Mammary epithelial cell (primary cell): Measurements from ENCODE around the gene CD320.

Experiments
- CTCF ChIP-seq, 2 donors: IDR thresholded peaks in 1 of 2; conservative IDR thresholded peaks in 1 of 2; 2 replicates each; pipeline ENCODE4 v1.5.1; 2011 to 2012; ENCODE audit warnings: inconsistent platforms in 2 of 2, low read length in 2 of 2, mild to moderate bottlenecking in 2 of 2, control low read depth in 1 of 2, low read depth in 1 of 2; ENCODE audit not compliant: insufficient read depth in 1 of 2; ENCODE audit errors: extremely low read depth in 1 of 2
- EZH2 ChIP-seq: IDR thresholded peaks from 2 replicates; pipeline ENCODE4 v1.6.1; 2012; ENCODE audit warnings: low read length, inconsistent platforms, borderline replicate concordance

GRCh38 chr19:8336660-8337059, 28.5 kb upstream of the CD320 start:
- no peak for TF ChIP-seq CTCF (conservative IDR thresholded peaks at IDR 0.05 in 1 of 2, IDR thresholded peaks at IDR 0.05 in 1 of 2; ENCODE audit: extremely low read depth in 1 of 2, insufficient read depth in 1 of 2, low read depth in 1 of 2, low read length in 2 of 2)
- TF ChIP-seq EZH2 = no peak
